Adrenal gland (tissue), 12 donors: ENCODE data around the gene CTDSPL. TPM values are rescaled to one million over a fixed set of nuclear protein-coding genes. Genes with fewer than 3 reads are reported as not detected.

Experiments
- DNase-seq, 7 donors: peaks; one replicate each; pipeline ENCODE4 v3.0.0-alpha.2; 2019 to 2020
- H3K27ac ChIP-seq, 5 donors: fragments of 200-600 bp; sonication (generic) in 4 of 5; 1 replicate in 3 of 5; 2 replicates in 2 of 5; pipeline versions ENCODE4 v1.5.1 to v1.8.0; 2016 to 2020; ENCODE audit warnings: mild to moderate bottlenecking in 1 of 5
- H3K27me3 ChIP-seq: fragments of 200-600 bp; 2 replicates; pipeline ENCODE4 v1.8.0; 2021
- H3K36me3 ChIP-seq, 2 donors: fragments of 200-600 bp; replicated peaks in 1 of 2; 1 replicate in 1 of 2; 2 replicates in 1 of 2; pipeline versions ENCODE4 v1.5.1 to v1.8.0; 2018 to 2022
- H3K4me1 ChIP-seq, 2 donors: fragments of 200-600 bp; replicated peaks in 1 of 2; 1 replicate in 1 of 2; 2 replicates in 1 of 2; pipeline versions ENCODE4 v1.5.1 to v1.8.0; 2018 to 2021
- H3K4me3 ChIP-seq, 4 donors: fragments of 200-600 bp; sonication (generic) in 3 of 4; one replicate each; pipeline ENCODE4 v1.5.1; 2016 to 2018
- H3K9me3 ChIP-seq, 3 donors: fragments of 200-600 bp; sonication (generic) in 1 of 3; replicated peaks in 1 of 3; 1 replicate in 2 of 3; 2 replicates in 1 of 3; pipeline versions ENCODE4 v1.5.1 to v1.8.0; 2016 to 2021
- POLR2A ChIP-seq, 2 donors: fragments of 450-650 bp; IDR thresholded peaks; one replicate each; pipeline ENCODE4 v1.6.1; 2017; ENCODE audit warnings: antibody characterized with exemption in 2 of 2, mild to moderate bottlenecking in 2 of 2, moderate library complexity in 1 of 2
- WGBS, 4 donors: extraction: QIAGEN DNeasy Blood & Tissue Kit in 2 of 4; methylation state at CpG; one replicate each; pipeline versions ENCODE4 v1.1.5 to v1.1.7; 2013 to 2017; 5-methylcytosine and 5-hydroxymethylcytosine counted together
- intact Hi-C, 2 donors: fragments of 100-400 bp; cut with DNase I; formaldehyde crosslinking; loops; one replicate each; pipeline versions ENCODE4 v1.14.1 to v1.15.0; 2022 to 2023
- polyA plus RNA-seq, 3 donors: library from polyadenylated mRNA; stranded (reverse); fragments of 200-250 nt in 2 of 3; fragments of 350-450 nt in 1 of 3; fragmentation: Illumina TruSeq in 1 of 3; extraction: RNeasy Lipid Tissue Mini Kit (QIAGEN cat#74804) in 1 of 3; gene quantifications; one replicate each; pipeline ENCODE4 v1.2.3, GENCODE V29; 2013 to 2014
- total RNA-seq, 9 donors: library from RNA; depleted of rRNA in 4 of 9; stranded (reverse); fragments of >200 nt in 4 of 9; fragments of 120-200 nt in 1 of 9; fragmentation: NEBNext Ultra II Directional in 1 of 9; extraction: Animal tissue kit (Norgen Biotek cat#: 25700) in 1 of 9; gene quantifications; one replicate each; pipeline versions ENCODE4 v1.1.0 to v1.2.4, GENCODE V29; 2013 to 2023
- TF ChIP-seq, protein P1 (sequence below), 6 experiments: fragments of 450-650 bp in 4 of 6; fragments of 200-600 bp in 2 of 6; sonication (generic) in 1 of 6; IDR thresholded peaks; 1 replicate in 5 of 6; 2 replicates in 1 of 6; pipeline versions ENCODE4 v1.5.1 to v1.8.0; 2016 to 2021; ENCODE audit warnings: antibody characterized with exemption in 6 of 6, mild to moderate bottlenecking in 2 of 6, moderate library complexity in 1 of 6
- donor health status: healthy with polysubstance abuse.
- donor health status: Bipolar disorder and iron deficiency.
- donor health status: DM: yes; HTN: yes; CAD: no.
- donor health status: DM: no; HTN: no; CAD: no.
- donor health status: DM: no; HTN: no; CAD: no.
- donor health status: DM: yes; HTN: yes; CAD: no.

The CTDSPL gene
- total and polyA plus RNA-seq, 12 donors, result 6.4 to 27.7 (median 16.0) TPM

DNA sequence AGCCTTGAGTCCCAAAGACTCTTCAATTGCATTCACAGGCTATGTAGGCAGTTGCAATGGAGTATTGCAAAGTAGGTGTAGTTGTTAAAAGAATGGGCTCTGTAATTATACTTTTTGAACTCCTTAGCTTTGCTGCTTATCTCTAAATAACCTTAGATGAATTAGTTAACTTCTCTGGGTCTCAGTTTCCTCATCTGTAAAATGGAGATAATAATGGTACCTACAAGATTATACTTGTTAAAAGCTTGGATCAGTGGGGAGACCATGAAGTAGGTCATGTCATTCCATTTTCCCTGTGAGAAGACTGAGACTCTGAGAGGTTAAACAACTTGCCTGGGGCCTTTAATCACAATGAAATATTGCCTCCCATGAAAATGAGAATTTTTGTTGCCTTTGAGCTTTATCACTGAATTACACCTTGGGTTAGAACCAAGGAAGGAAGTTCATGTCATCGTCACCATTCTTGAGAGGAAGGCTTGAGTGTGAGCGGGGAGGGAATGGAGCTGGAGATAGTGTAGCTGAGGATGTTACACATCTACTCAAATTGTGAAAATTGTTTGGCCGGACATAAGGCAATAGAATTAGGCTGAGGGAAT, 38.1 kb downstream of the CTDSPL start:
- DNase-seq, result no peak
- Histone ChIP-seq H3K27me3 (no peaks in the 10 kb centered on the region), H3K4me3 (no peak overlapping the region), H3K36me3 (no peaks in the 10 kb centered on the region), H3K4me1 (peaks cover 0 to 2% of the 10 kb centered on the region in 2 donors), H3K27ac (no peak overlapping the region), H3K9me3 (no peaks in the 10 kb centered on the region)
- intact Hi-C loops, result no loop called here
- TF ChIP-seq POLR2A (IDR thresholded peaks at IDR 0.05), result no peak
- TF ChIP-seq, protein P1, sequence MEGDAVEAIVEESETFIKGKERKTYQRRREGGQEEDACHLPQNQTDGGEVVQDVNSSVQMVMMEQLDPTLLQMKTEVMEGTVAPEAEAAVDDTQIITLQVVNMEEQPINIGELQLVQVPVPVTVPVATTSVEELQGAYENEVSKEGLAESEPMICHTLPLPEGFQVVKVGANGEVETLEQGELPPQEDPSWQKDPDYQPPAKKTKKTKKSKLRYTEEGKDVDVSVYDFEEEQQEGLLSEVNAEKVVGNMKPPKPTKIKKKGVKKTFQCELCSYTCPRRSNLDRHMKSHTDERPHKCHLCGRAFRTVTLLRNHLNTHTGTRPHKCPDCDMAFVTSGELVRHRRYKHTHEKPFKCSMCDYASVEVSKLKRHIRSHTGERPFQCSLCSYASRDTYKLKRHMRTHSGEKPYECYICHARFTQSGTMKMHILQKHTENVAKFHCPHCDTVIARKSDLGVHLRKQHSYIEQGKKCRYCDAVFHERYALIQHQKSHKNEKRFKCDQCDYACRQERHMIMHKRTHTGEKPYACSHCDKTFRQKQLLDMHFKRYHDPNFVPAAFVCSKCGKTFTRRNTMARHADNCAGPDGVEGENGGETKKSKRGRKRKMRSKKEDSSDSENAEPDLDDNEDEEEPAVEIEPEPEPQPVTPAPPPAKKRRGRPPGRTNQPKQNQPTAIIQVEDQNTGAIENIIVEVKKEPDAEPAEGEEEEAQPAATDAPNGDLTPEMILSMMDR (IDR thresholded peaks at IDR 0.05), result no peak
- 60 to 88% (median 82%) methylated on average over 3 of the region's 3 CpGs for WGBS, 4 donors

DNA sequence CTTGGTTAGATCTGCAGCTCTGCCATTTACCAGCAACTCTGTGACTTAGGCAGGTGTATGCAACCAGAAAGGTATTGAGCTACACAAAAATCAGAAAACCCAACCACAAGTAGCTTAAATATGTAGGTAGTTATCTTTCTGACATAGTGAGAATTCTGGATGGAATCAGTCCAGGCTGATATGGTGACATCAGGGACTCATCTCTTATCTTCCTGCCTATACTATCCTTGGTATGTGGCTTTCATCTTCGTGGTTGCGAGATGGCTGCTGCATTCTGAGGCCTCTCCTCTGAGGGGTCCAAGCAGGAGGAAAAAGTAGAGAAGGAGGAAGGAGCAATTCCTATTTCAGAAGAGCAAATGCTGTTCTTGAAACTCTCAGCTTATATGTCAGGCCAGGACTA, 40.0 kb downstream of the CTDSPL start:
- Histone ChIP-seq H3K4me3 (no peak overlapping the region), H3K36me3 (no peaks in the 10 kb centered on the region), H3K4me1 (peaks cover 10 to 20% of the 10 kb centered on the region in 2 donors), H3K27me3 (no peaks in the 10 kb centered on the region), H3K9me3 (no peaks in the 10 kb centered on the region), H3K27ac (no peak overlapping the region)
- no peak for TF ChIP-seq POLR2A (IDR thresholded peaks at IDR 0.05)
- no peak for DNase-seq
- WGBS, 4 donors, result 72 to 90% (median 81%) methylated on average over 2 of the region's 2 CpGs
- intact Hi-C loops, result no loop called here

DNA sequence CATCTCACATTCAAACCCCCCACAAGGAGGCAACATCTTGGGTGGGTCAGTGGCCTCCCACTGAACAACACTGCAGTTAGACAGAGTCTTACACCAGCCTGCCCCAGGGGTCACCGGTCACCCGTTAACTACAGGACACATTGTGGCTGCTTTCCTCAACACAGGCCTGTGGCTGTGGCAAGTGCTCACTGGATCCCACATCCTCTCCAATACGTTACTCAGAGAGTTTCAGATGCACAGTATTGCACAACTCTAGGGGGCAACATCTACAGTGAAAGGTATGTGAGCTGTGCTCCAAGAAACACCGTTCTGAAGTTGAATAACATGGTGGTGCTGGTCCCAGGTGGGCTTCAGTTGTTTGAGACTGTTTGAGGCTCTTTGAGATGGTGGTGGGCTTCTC, 41.0 kb downstream of the CTDSPL start:
- DNase-seq, result no peak
- Histone ChIP-seq H3K27me3 (no peaks in the 10 kb centered on the region), H3K4me3 (no peak overlapping the region), H3K27ac (no peak overlapping the region), H3K36me3 (no peaks in the 10 kb centered on the region), H3K4me1 (peaks cover 14 to 27% of the 10 kb centered on the region in 2 donors), H3K9me3 (no peaks in the 10 kb centered on the region)
- intact Hi-C loops, result no loop called here
- TF ChIP-seq, protein P1 (IDR thresholded peaks at IDR 0.05), result no peak
- TF ChIP-seq POLR2A (IDR thresholded peaks at IDR 0.05), result no peak
- 81 to 90% (median 86%) methylated on average over 4 of the region's 4 CpGs for WGBS, 4 donors

DNA sequence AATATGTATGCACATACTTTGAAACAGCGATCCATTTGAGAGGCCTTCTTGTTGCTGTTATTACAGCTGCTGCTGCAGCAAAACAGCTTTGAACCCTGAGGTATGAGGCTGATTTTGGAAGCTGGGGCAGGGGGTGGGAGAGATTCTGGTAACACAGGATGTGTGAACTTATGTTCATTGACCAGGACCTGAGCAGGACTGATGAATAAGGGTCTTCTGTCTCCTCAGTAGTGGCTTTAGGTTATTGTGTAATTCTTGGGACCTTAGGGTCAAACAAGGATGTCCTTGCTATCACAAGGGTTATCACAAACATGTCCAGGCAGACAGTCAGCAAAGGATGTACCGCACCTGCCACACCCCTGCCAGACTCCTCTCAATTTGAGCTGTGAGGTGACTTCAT, 41.6 kb downstream of the CTDSPL start:
- no peaks in the 10 kb centered on the region for H3K36me3 ChIP-seq
- intact Hi-C loops, result no loop called here
- H3K27ac ChIP-seq, result no peak overlapping the region
- no peak for TF ChIP-seq POLR2A (IDR thresholded peaks at IDR 0.05)
- TF ChIP-seq, protein P1 (IDR thresholded peaks at IDR 0.05), result no peak
- H3K27me3 ChIP-seq, result no peaks in the 10 kb centered on the region
- no peaks in the 10 kb centered on the region for H3K9me3 ChIP-seq
- H3K4me3 ChIP-seq, result no peak overlapping the region
- WGBS, 4 donors, result 76 to 84% (median 80%) methylated on average over 1 to 2 of the region's 2 CpGs
- peaks cover 14 to 27% of the 10 kb centered on the region in 2 donors for H3K4me1 ChIP-seq
- no peak for DNase-seq

DNA sequence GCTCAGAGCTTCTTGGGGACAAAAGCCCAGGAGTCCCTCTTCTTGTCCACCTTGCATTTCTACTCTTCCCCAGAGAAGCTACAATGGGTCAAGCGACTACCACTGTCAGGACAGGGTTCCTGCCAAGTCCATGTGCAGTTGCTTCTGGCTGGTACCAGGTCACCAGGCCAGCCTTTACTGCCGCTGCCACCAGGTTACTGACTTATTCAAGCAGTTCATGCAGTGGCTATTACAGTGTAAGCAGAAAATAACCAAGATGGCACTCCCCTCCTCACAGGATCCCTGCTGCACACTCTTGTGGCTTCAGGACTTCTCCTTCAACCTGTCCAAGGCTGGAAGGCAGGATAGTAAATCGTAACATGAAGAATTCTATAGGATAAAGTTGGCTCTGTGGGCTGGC, 42.1 kb downstream of the CTDSPL start:
- TF ChIP-seq POLR2A (IDR thresholded peaks at IDR 0.05), result no peak
- TF ChIP-seq, protein P1 (IDR thresholded peaks at IDR 0.05), result no peak
- intact Hi-C loops, result no loop called here
- Histone ChIP-seq H3K27me3 (no peaks in the 10 kb centered on the region), H3K36me3 (no peaks in the 10 kb centered on the region), H3K27ac (no peak overlapping the region), H3K9me3 (no peaks in the 10 kb centered on the region), H3K4me3 (no peak overlapping the region), H3K4me1 (peaks cover 14 to 27% of the 10 kb centered on the region in 2 donors)
- 92 to 100% (median 96%) methylated on average over 2 to 3 of the region's 3 CpGs for WGBS, 4 donors
- no peak for DNase-seq
